Activated effector memory CD4-positive, alpha-beta T cell treated with anti-CD3 and anti-CD28 coated beads, Interleukin-2, amount 50 U/mL, for 16 hours (primary cell): ENCODE results near the gene NKX2-4.

Experiments used
- DNase-seq: peaks from one replicate; pipeline ENCODE4 v3.0.0-alpha.2; 2020

The NKX2-4 gene

DNA sequence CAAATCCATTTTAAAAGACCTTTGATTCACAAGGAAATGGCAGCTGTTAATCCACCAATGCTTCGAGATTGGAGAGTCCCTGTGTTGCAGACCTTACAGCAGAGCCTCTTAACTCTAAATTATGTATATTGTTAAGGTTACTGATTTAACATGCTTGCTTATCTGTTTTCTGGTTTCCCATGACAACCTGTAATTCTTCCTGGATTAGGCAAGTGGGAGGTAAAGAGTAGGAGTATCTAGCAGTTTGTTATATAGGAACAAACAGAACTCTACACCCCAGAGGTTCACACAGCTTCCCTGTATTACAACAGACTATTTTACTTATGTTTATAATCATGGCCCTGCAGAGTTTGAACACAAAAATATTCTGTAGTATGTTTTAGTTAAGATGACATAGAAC, 39.5 kb downstream of the NKX2-4 start:
- DNase-seq = no peak

DNA sequence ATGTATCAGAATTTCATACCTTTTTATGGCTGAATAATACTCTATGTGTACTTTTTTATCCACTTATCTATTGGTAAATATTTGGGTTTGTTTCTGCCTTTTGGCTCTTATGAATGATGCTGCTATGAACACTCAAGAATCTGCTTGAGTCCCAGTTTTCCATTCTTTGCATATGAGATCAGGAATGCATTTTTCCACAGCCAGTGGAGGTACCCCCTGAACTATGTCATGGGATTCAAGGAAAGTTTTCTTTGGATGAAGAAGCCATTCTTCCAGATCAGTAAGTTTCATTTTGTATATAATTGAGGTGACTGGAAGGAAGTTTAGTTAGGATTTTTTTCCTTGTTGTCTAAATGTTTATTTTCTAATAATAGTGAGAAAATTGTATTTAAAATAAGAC, 40.9 kb downstream of the NKX2-4 start:
- no peak for DNase-seq

DNA sequence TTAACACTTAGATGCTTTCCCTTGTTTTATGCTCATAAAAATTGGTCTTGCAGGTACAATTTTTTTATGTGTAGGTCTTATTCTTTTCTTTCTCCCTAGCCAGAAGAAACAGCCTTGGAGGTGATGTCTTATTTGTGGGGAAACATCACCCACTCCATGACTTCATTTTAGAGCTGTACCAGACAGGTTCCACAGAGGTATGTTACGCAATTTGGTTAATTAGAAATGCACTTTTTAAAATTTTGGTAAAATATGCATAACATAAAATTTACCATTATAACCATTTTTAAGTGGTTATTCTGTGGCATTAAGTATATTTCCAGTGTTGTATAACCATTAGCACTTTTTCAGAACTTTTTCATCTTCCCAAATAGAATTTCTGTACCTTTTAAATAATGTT, 41.3 kb downstream of the NKX2-4 start:
- no peak for DNase-seq

DNA sequence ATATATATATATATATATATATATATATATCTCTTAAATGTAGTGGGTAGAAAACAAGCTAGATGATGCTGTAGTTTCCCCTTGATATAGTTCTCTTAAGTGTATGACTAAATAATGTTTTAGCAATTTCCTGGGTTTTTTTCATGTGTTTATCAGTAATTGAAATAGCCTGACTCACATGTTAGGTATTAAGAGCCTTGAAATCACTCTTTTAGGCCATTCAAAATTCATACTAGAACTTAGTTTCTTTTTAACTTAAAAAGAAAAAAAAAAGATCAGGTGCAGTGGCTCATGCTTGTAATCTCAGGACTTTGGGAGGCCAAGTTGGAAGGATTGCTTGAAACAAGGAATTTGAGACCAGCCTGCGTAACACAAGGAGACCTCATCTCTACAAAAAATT, 44.1 kb downstream of the NKX2-4 start:
- no peak for DNase-seq

DNA sequence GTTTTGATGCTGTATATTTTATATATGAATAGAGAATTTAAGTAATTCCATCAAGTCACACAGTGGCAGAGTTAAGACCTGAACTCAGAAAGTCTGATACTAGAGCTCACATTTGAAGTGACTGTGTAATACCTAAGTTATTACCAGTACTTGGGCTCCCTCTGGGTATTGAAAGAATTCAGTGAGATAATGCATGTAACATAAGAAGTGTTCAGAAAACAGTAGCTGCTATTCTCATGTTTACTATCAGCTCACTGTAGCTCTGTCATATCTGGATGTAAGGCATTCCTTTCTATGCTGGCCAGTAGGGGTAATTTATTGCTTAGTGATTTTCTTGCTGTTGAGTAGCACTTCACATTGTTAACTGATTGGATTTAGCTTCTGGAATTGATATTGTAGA, 44.6 kb downstream of the NKX2-4 start:
- DNase-seq = no peak
